Suprapubic skin (tissue), 4 donors: Measurements from ENCODE around the gene PHF21A. TPM values are rescaled to one million over a fixed set of nuclear protein-coding genes. Genes with fewer than 3 reads are reported as not detected.
"Not testable (repeated sequence)": the region's sequence is repeated elsewhere in the genome, so short reads cannot be mapped to it uniquely, and the experiment has no call there.

ENCODE experiments used
- DNase-seq, 2 donors: peaks; one replicate each; pipeline ENCODE4 v3.0.0-alpha.2; 2019; ENCODE audit warnings: low spot score in 2 of 2
- H3K27ac ChIP-seq: fragments of 200-600 bp; sonication (generic); one replicate; pipeline ENCODE4 v1.5.1; 2019
- H3K27me3 ChIP-seq: fragments of 200-600 bp; sonication (generic); one replicate; pipeline ENCODE4 v1.5.1; 2019
- H3K36me3 ChIP-seq: fragments of 200-600 bp; sonication (generic); one replicate; pipeline ENCODE4 v1.5.1; 2019
- H3K4me1 ChIP-seq: fragments of 200-600 bp; sonication (generic); one replicate; pipeline ENCODE4 v1.5.1; 2019
- H3K4me3 ChIP-seq: fragments of 200-600 bp; sonication (generic); one replicate; pipeline ENCODE4 v1.5.1; 2019; ENCODE audit warnings: mild to moderate bottlenecking
- H3K9me3 ChIP-seq: fragments of 200-600 bp; sonication (generic); one replicate; pipeline ENCODE4 v1.5.1; 2019
- EP300 ChIP-seq: sonication (generic); formaldehyde crosslinking; IDR thresholded peaks from one replicate; pipeline ENCODE4 v1.6.1; 2017; ENCODE audit warnings: antibody characterized with exemption
- POLR2A ChIP-seq, 2 donors: fragments of 450-650 bp; IDR thresholded peaks; one replicate each; pipeline ENCODE4 v1.6.1; 2017; ENCODE audit warnings: antibody characterized with exemption in 2 of 2, mild to moderate bottlenecking in 2 of 2, moderate library complexity in 2 of 2
- POLR2AphosphoS5 ChIP-seq, 3 donors: sonication (generic); formaldehyde crosslinking; IDR thresholded peaks; one replicate each; pipeline ENCODE4 v1.6.1; 2017; ENCODE audit warnings: antibody characterized with exemption in 3 of 3
- WGBS: methylation state at CpG from one replicate; pipeline ENCODE4 v1.1.5; 2018; 5-methylcytosine and 5-hydroxymethylcytosine counted together
- total RNA-seq, 4 donors: library from RNA; depleted of rRNA; stranded (reverse); fragments of >200 nt; gene quantifications; one replicate each; pipeline ENCODE4 v1.1.0, GENCODE V29; 2016
- TF ChIP-seq, protein P1 (sequence below), 2 donors: fragments of 200-600 bp in 1 of 2; fragments of 450-650 bp in 1 of 2; sonication (generic) in 1 of 2; IDR thresholded peaks; one replicate each; pipeline ENCODE4 v1.5.1; 2016 to 2019; ENCODE audit warnings: antibody characterized with exemption in 2 of 2, mild to moderate bottlenecking in 1 of 2, moderate library complexity in 1 of 2

Gene PHF21A
- total RNA-seq, 4 donors from 2014 or later: 15.1 to 89.2 (median 26.6) TPM

DNA sequence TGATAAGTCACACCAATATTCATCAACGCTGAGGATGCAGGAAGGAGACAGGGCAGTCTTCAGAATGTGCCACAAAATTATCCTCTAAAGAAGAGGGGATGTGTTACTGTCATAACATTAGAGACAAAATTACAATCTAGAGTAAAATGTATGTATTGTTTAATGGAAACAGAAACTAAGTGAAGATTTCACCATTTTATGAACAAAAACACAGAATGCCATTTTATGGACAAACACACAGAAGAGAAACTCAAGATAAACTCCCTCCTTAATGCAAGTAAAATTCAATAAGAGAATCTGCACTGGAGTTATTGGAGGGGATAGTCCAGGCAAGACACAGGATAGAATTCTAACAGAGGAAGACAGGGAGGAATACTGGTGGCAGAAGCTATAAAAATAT is 136.0 kb downstream of the PHF21A start:
- no peak for DNase-seq
- peaks cover 17% of the 10 kb centered on the region for H3K4me1 ChIP-seq
- TF ChIP-seq EP300 (no peak), POLR2AphosphoS5 (IDR thresholded peaks at IDR 0.05) (no peak), POLR2A (IDR thresholded peaks at IDR 0.05) (no peak)
- TF ChIP-seq, protein P1, sequence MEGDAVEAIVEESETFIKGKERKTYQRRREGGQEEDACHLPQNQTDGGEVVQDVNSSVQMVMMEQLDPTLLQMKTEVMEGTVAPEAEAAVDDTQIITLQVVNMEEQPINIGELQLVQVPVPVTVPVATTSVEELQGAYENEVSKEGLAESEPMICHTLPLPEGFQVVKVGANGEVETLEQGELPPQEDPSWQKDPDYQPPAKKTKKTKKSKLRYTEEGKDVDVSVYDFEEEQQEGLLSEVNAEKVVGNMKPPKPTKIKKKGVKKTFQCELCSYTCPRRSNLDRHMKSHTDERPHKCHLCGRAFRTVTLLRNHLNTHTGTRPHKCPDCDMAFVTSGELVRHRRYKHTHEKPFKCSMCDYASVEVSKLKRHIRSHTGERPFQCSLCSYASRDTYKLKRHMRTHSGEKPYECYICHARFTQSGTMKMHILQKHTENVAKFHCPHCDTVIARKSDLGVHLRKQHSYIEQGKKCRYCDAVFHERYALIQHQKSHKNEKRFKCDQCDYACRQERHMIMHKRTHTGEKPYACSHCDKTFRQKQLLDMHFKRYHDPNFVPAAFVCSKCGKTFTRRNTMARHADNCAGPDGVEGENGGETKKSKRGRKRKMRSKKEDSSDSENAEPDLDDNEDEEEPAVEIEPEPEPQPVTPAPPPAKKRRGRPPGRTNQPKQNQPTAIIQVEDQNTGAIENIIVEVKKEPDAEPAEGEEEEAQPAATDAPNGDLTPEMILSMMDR (IDR thresholded peaks at IDR 0.05): no peak
- WGBS: 93% methylated on average over 1 of the region's 1 CpG
- no peak overlapping the region for H3K4me3 ChIP-seq
- no peaks in the 10 kb centered on the region for H3K27me3 ChIP-seq
- no peaks in the 10 kb centered on the region for H3K9me3 ChIP-seq
- no peak overlapping the region for H3K27ac ChIP-seq
- no peaks in the 10 kb centered on the region for H3K36me3 ChIP-seq

DNA sequence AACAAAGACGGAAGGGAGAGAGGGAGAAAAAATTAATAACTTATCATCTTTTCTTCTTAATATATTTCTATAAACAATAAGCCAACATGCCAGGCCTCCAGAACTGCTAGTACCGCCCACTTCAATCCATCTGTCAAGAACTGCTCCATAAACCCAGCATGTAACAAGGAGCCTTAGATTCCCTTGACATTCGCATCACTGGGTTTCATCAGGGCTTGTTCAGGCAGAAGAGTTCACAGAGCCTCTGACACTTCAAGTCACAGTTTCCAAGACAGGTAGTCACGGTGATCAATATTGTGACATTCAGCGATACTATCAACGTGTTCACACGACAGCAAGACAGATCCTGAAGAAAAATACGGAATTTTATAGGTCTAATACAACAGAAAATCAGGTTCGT is 137.1 kb downstream of the PHF21A start:
- no peak for DNase-seq
- 91% methylated on average over 9 of the region's 9 CpGs for WGBS
- TF ChIP-seq POLR2A (IDR thresholded peaks at IDR 0.05): no peak
- TF ChIP-seq, protein P1 (IDR thresholded peaks at IDR 0.05): no peak
- TF ChIP-seq POLR2AphosphoS5 (IDR thresholded peaks at IDR 0.05): no peak
- no peak for TF ChIP-seq EP300
- Histone ChIP-seq H3K27ac (no peak overlapping the region), H3K4me3 (no peak overlapping the region), H3K27me3 (no peaks in the 10 kb centered on the region), H3K9me3 (no peaks in the 10 kb centered on the region), H3K36me3 (peaks cover 5% of the 10 kb centered on the region), H3K4me1 (peaks cover 17% of the 10 kb centered on the region)

DNA sequence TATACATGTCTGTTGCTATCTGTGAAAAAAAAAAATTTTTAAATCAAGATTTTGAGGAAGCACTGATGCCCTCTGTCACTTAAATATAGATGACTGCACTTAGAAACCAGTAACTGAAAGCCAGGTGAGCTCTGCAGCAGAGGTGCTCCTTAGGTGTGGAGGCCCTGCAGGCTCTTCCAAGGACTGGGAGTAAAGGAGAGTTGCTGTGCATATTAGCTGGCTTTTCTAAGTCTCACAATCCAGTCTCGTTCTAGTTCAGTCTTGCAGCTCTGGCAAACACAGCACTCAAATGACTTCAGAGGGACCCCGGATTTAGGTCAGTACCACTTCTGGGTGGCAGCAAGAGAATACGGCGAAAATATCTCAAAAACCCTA is 137.8 kb downstream of the PHF21A start:
- Histone ChIP-seq H3K4me3 (no peak overlapping the region), H3K36me3 (peaks cover 12% of the 10 kb centered on the region), H3K27me3 (no peaks in the 10 kb centered on the region), H3K27ac (no peak overlapping the region), H3K4me1 (peaks cover 17% of the 10 kb centered on the region), H3K9me3 (no peaks in the 10 kb centered on the region)
- 61% methylated on average over 4 of the region's 4 CpGs for WGBS
- no peak for DNase-seq
- no peak for TF ChIP-seq EP300
- TF ChIP-seq, protein P1 (IDR thresholded peaks at IDR 0.05): no peak
- TF ChIP-seq POLR2AphosphoS5 (IDR thresholded peaks at IDR 0.05): no peak
- no peak for TF ChIP-seq POLR2A (IDR thresholded peaks at IDR 0.05)

DNA sequence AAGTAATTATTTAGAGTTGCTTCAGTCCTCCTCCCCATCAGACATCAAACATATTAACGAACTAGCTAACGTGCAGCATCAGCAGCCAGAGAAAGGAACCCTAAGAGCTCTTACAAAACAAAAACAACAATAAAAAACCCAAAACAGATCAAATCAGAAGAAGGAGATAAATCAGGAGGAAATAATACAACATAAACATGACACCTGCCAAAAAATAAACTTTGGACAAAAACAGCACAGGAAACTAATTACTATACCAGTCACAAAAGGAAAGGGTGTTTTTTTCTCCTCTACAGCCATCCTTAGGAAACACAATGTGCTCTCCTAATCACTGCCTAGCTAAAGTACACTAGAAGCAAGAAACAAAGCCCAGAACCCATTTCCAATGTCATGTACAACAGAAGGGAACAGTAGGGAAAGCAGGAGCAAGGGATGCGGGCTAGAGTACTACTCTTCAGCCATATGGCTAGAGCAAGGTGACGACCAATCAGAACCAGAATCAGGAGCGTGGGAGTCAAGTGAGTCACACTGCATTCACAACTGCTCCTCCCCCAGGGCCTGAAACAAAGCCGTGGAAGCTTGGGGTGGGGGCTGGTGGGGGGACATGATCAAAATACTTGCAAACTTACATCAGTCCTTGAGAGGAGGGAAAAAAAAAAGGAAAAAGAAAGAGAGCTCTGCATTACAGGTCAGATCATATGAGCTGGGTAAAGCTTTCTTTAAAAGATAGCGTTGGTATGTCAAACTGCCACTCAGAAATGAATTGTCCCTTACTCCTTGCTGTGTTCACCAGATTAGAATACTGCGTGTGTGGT is 138.4 kb downstream of the PHF21A start:
- Histone ChIP-seq H3K9me3 (no peaks in the 10 kb centered on the region), H3K36me3 (peaks cover 18% of the 10 kb centered on the region), H3K27ac (no peak overlapping the region), H3K4me3 (no peak overlapping the region), H3K4me1 (peaks cover 17% of the 10 kb centered on the region), H3K27me3 (no peaks in the 10 kb centered on the region)
- DNase-seq: no peak
- WGBS: 48% methylated on average over 8 of the region's 8 CpGs
- TF ChIP-seq POLR2AphosphoS5 (IDR thresholded peaks at IDR 0.05) (no peak), POLR2A (IDR thresholded peaks at IDR 0.05) (no peak), EP300 (no peak)
- TF ChIP-seq, protein P1 (IDR thresholded peaks at IDR 0.05): no peak

DNA sequence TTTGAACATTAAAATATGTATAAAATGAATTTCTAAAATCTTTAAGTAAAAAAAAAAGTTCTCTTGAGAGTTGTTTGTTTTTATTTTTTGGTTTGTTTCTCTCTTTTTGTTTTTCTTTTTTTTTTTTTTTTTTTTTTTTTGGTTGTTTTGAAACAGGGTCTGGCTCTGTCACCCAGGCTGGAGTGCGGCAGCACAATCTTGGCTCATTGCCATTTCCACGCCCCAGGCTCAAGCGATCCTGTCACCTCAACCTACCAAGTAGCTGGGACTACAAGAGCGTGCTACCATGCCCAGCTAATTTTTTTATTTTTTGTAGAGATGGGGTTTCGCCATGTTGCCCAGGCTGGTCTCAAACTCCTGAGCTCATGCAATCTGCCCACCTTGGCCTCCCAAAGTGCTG is 139.4 kb downstream of the PHF21A start:
- H3K27me3 ChIP-seq, DNase-seq, H3K9me3 ChIP-seq, H3K4me3 ChIP-seq, H3K27ac ChIP-seq: not testable (repeated sequence)
- peaks cover 22% of the 10 kb centered on the region for H3K36me3 ChIP-seq
- peaks cover 17% of the 10 kb centered on the region for H3K4me1 ChIP-seq
- 61% methylated on average over 5 of the region's 5 CpGs for WGBS
